ENCODE measurements around the gene ZNF532. TPM values are rescaled to one million over a fixed set of nuclear protein-coding genes. Genes with fewer than 3 reads are reported as not detected.

Gene ZNF532
- total and polyA plus RNA-seq, 9 of the 15 experiments (the other 6 are each of a cell fraction or from before 2014, with no cell fraction given): 0.42 TPM; not detected in 8

DNA sequence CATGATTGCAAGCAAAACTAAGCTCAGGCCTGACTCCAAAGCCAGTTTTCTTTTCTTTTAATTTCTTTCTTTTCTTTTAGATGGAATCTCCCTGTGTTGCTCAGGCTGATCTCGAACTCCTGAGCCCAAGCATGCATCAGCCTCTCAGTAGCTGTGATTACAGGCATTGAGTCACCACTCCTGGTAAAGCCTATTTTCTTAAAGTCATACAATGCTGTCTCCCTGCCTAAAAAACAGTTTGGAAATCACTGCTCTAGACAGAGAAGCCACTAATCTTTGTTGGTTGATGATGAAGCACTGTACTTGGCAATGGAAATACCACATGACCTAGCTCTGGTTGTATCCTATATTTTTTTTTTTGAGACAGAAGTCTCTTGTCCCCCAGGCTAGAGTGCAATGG is 33.1 kb upstream of the ZNF532 start:
- no peaks in the 10 kb centered on the region for H3K27me3 ChIP-seq (ENCODE audit: control insufficient read depth in 2 of 2, insufficient read depth in 2 of 2, low read length in 2 of 2)
- ChIA-PET CTCF (ENCODE audit: low intra/inter-chr PET ratio) (no interaction called here), POLR2A (no interaction called here)
- H3K9me1 ChIP-seq (ENCODE audit: control insufficient read depth, insufficient read depth, low read length): no peaks in the 10 kb centered on the region
- no peak for TF ChIP-seq RBBP5 (IDR thresholded peaks at IDR 0.05; ENCODE audit: borderline replicate concordance, insufficient read depth, low read length, poor library complexity, severe bottlenecking)
- TF ChIP-seq, protein P1, sequence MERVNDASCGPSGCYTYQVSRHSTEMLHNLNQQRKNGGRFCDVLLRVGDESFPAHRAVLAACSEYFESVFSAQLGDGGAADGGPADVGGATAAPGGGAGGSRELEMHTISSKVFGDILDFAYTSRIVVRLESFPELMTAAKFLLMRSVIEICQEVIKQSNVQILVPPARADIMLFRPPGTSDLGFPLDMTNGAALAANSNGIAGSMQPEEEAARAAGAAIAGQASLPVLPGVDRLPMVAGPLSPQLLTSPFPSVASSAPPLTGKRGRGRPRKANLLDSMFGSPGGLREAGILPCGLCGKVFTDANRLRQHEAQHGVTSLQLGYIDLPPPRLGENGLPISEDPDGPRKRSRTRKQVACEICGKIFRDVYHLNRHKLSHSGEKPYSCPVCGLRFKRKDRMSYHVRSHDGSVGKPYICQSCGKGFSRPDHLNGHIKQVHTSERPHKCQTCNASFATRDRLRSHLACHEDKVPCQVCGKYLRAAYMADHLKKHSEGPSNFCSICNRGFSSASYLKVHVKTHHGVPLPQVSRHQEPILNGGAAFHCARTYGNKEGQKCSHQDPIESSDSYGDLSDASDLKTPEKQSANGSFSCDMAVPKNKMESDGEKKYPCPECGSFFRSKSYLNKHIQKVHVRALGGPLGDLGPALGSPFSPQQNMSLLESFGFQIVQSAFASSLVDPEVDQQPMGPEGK (CRISPR knock-in tag; IDR thresholded peaks at IDR 0.05; ENCODE audit: borderline replicate concordance): no peak
- TF ChIP-seq HDAC3 (IDR thresholded peaks at IDR 0.05; ENCODE audit: borderline replicate concordance, partially characterized antibody): no peak
- no peak for TF ChIP-seq MECOM (CRISPR knock-in tag; IDR thresholded peaks at IDR 0.05)
- TF ChIP-seq, protein P2, sequence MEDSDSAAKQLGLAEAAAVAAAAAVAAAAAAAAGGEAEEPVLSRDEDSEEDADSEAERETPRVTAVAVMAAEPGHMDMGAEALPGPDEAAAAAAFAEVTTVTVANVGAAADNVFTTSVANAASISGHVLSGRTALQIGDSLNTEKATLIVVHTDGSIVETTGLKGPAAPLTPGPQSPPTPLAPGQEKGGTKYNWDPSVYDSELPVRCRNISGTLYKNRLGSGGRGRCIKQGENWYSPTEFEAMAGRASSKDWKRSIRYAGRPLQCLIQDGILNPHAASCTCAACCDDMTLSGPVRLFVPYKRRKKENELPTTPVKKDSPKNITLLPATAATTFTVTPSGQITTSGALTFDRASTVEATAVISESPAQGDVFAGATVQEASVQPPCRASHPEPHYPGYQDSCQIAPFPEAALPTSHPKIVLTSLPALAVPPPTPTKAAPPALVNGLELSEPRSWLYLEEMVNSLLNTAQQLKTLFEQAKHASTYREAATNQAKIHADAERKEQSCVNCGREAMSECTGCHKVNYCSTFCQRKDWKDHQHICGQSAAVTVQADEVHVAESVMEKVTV (CRISPR knock-in tag; IDR thresholded peaks at IDR 0.05): no peak
- TF ChIP-seq PHF21A (IDR thresholded peaks at IDR 0.05; ENCODE audit: borderline replicate concordance, low read depth): no peak
- TF ChIP-seq, protein P3, sequence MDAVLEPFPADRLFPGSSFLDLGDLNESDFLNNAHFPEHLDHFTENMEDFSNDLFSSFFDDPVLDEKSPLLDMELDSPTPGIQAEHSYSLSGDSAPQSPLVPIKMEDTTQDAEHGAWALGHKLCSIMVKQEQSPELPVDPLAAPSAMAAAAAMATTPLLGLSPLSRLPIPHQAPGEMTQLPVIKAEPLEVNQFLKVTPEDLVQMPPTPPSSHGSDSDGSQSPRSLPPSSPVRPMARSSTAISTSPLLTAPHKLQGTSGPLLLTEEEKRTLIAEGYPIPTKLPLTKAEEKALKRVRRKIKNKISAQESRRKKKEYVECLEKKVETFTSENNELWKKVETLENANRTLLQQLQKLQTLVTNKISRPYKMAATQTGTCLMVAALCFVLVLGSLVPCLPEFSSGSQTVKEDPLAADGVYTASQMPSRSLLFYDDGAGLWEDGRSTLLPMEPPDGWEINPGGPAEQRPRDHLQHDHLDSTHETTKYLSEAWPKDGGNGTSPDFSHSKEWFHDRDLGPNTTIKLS (IDR thresholded peaks at IDR 0.05; ENCODE audit: borderline replicate concordance, low read depth): no peak
- TF ChIP-seq PURB (CRISPR knock-in tag; IDR thresholded peaks at IDR 0.05; ENCODE audit: low read depth): no peak
- no peak for TF ChIP-seq ZNF311 (CRISPR knock-in tag; IDR thresholded peaks at IDR 0.05)
- FAIRE-seq (no peak), DNase-seq (ENCODE audit: extremely low read depth in 1 of 4, low spot score in 3 of 4) (no peak), ATAC-seq (no peak)
- WGBS (ENCODE audit: insufficient coverage, low coverage, missing lambda C conversion rate): 0% methylated on average over 1 of the region's 1 CpG
- no peaks in the 10 kb centered on the region for H3K79me2 ChIP-seq (ENCODE audit: control insufficient read depth, insufficient read depth, low read length)
- no peak overlapping the region for H3K27ac ChIP-seq (ENCODE audit: extremely low read depth, low read depth, low read length)
- H4K20me1 ChIP-seq (replicated peaks; ENCODE audit: control insufficient read depth, insufficient read depth, low read length): no peaks in the 10 kb centered on the region
- H3K4me2 ChIP-seq (ENCODE audit: insufficient read depth, low read length): no peak overlapping the region
- BruUV-seq (replicated peaks): no TSS peak
- H3K4me3 ChIP-seq: no peak overlapping the region
- no peaks in the 10 kb centered on the region for H3K36me3 ChIP-seq (ENCODE audit: control insufficient read depth, insufficient read depth, low read length)
- intact Hi-C loops (cut with micrococcal nuclease) (no loop called here), in situ Hi-C loops (cut with MboI) (no loop called here)
- H3K4me1 ChIP-seq (replicated peaks in 1 of 2; ENCODE audit: control insufficient read depth in 2 of 2, insufficient read depth in 2 of 2, low read length in 2 of 2): no peaks in the 10 kb centered on the region
- no peak overlapping the region for H2AFZ ChIP-seq (ENCODE audit: low read depth, low read length)
- no peaks in the 10 kb centered on the region for H3K9me3 ChIP-seq (replicated peaks; ENCODE audit: control insufficient read depth, insufficient read depth, low read depth, low read length)
- no peak overlapping the region for H3K9ac ChIP-seq (ENCODE audit: insufficient read depth in 1 of 2, low read depth in 2 of 2, low read length in 2 of 2)
